Ishikawa (cell line): ENCODE data around the gene FAM216B.

Experiments
- CEBPB ChIP-seq: IDR thresholded peaks from 2 replicates; pipeline ENCODE4 v1.6.1; 2012
- CREB1 ChIP-seq: IDR thresholded peaks from 2 replicates; pipeline ENCODE4 v1.6.1; 2012; ENCODE audit warnings: low read depth
- EGR1 ChIP-seq: IDR thresholded peaks from 2 replicates; pipeline ENCODE4 v1.6.1; 2012
- EP300 ChIP-seq: IDR thresholded peaks from 2 replicates; pipeline ENCODE4 v1.6.1; 2012; ENCODE audit warnings: borderline replicate concordance
- FOXM1 ChIP-seq: IDR thresholded peaks from 2 replicates; pipeline ENCODE4 v1.6.1; 2012; ENCODE audit warnings: low read depth, borderline replicate concordance
- NFIC ChIP-seq: IDR thresholded peaks from 2 replicates; pipeline ENCODE4 v1.6.1; 2012
- RAD21 ChIP-seq: IDR thresholded peaks from 2 replicates; pipeline ENCODE4 v1.6.1; 2012; ENCODE audit warnings: low read depth
- TAF1 ChIP-seq: IDR thresholded peaks from 2 replicates; pipeline ENCODE4 v1.6.1; 2012; ENCODE audit warnings: low read depth, mild to moderate bottlenecking
- TCF12 ChIP-seq: IDR thresholded peaks from 2 replicates; pipeline ENCODE4 v1.6.1; 2012; ENCODE audit warnings: low read depth
- TEAD4 ChIP-seq: IDR thresholded peaks from 2 replicates; pipeline ENCODE4 v1.6.1; 2012
- YY1 ChIP-seq: IDR thresholded peaks from 2 replicates; pipeline ENCODE4 v1.6.1; 2012; ENCODE audit warnings: low read depth
- ZBTB7A ChIP-seq: IDR thresholded peaks from 2 replicates; pipeline ENCODE4 v1.6.1; 2012; ENCODE audit warnings: low read depth
- TF ChIP-seq, protein P1 (sequence below): IDR thresholded peaks from 2 replicates; pipeline ENCODE4 v1.6.1; 2012
- TF ChIP-seq, protein P2 (sequence below): IDR thresholded peaks from 2 replicates; pipeline ENCODE4 v1.6.1; 2012; ENCODE audit warnings: low read depth, mild to moderate bottlenecking
- TF ChIP-seq, protein P3 (sequence below): IDR thresholded peaks from 2 replicates; pipeline ENCODE4 v1.6.1; 2012

FAM216B gene

DNA sequence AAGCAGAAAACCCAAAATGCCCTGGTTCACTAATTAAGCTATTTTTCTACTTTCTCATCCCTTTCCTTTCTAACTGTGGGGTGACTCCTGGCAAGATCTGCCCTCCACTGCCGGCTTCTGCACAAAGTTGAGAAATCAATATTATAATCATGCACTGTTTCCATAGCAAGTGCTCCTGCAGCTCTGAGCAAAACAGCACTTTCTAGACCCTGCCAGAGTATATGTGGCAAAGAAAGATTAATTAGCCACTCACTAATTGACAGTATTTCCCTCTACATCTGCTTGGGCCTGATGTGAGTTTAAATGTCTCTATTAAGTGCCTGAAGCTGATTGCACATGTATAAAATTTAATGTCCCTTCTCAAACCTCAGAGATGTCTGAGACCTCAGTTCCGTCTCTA, 39.5 kb upstream of the FAM216B start:
- TF ChIP-seq ZBTB7A (no peak), CEBPB (no peak), TEAD4 (no peak), EGR1 (no peak), EP300 (no peak), RAD21 (no peak), CREB1 (no peak), TAF1 (no peak), NFIC (no peak), TCF12 (no peak)
- TF ChIP-seq, protein P1, sequence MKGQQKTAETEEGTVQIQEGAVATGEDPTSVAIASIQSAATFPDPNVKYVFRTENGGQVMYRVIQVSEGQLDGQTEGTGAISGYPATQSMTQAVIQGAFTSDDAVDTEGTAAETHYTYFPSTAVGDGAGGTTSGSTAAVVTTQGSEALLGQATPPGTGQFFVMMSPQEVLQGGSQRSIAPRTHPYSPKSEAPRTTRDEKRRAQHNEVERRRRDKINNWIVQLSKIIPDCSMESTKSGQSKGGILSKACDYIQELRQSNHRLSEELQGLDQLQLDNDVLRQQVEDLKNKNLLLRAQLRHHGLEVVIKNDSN, result no peak

DNA sequence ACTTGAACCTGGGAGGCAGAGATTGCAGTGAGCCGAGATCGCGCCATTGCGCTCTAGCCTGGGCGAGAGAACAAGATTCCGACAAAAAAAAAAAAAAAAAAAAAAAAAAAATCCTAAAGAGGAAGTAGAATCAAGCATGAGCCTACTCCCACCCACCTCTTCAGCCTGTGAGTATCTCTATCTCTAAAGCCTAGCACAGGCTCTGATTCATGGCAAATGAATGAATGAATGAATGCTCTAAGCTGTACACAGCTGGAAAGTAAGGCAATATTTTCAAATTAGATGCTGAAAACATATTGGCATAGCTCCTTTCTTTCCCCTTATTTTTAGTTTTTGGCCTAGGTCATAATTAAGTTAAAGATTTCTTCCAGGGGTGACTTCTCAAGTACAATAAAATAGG, 35.7 kb upstream of the FAM216B start:
- TF ChIP-seq YY1, result no peak
- no peak for TF ChIP-seq NFIC
- TF ChIP-seq EGR1, result no peak
- no peak for TF ChIP-seq TAF1

DNA sequence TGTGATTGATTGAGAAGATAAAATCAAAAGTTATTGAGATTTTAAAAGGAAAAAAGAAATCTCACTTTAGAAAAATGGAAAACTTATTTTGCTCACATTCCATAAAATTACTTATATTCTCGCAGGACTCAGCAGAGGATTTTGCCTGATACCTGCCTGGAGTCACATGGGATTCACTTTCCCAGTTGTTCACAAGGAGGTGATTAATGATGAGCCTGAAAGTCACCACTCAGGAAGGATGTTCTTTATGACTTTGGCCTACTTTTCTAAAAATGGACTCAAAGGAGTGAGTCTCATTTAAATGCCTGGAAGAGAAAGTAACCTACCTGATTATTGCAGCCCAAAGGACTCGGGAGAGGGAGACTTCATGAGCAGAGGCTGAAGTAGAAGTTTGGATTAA, 34.5 kb upstream of the FAM216B start:
- TF ChIP-seq FOXM1 (no peak), CREB1 (no peak), TCF12 (no peak), TEAD4 (no peak), NFIC (no peak), CEBPB (no peak), EGR1 (no peak)
- TF ChIP-seq, protein P1, result no peak
- TF ChIP-seq, protein P2, sequence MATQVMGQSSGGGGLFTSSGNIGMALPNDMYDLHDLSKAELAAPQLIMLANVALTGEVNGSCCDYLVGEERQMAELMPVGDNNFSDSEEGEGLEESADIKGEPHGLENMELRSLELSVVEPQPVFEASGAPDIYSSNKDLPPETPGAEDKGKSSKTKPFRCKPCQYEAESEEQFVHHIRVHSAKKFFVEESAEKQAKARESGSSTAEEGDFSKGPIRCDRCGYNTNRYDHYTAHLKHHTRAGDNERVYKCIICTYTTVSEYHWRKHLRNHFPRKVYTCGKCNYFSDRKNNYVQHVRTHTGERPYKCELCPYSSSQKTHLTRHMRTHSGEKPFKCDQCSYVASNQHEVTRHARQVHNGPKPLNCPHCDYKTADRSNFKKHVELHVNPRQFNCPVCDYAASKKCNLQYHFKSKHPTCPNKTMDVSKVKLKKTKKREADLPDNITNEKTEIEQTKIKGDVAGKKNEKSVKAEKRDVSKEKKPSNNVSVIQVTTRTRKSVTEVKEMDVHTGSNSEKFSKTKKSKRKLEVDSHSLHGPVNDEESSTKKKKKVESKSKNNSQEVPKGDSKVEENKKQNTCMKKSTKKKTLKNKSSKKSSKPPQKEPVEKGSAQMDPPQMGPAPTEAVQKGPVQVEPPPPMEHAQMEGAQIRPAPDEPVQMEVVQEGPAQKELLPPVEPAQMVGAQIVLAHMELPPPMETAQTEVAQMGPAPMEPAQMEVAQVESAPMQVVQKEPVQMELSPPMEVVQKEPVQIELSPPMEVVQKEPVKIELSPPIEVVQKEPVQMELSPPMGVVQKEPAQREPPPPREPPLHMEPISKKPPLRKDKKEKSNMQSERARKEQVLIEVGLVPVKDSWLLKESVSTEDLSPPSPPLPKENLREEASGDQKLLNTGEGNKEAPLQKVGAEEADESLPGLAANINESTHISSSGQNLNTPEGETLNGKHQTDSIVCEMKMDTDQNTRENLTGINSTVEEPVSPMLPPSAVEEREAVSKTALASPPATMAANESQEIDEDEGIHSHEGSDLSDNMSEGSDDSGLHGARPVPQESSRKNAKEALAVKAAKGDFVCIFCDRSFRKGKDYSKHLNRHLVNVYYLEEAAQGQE, result no peak

DNA sequence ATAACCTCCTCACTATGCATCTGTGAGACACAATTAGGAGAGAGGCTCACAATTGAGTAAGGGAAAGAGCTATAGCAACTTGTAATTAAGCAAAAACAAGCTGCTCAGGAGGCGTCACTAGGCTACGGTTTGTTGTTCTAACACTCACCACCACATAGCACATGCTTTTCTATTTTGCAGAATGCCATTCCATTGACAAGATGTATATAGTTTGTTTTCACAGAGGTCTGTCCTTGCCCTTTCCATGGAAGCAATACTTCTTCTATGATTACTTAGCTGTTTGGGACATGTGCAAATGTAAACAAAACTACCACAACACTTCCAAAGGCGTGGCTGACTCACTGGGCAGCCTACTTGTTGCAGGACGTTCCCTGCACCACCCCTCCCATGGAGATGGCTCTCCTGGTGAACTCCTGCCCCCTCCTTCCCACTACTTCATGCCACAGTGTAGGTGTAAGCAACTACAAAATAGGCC, 33.9 kb upstream of the FAM216B start:
- TF ChIP-seq, protein P2, result no peak
- no peak for TF ChIP-seq NFIC
- TF ChIP-seq YY1, result no peak
- TF ChIP-seq TEAD4, result no peak
- TF ChIP-seq, protein P3, sequence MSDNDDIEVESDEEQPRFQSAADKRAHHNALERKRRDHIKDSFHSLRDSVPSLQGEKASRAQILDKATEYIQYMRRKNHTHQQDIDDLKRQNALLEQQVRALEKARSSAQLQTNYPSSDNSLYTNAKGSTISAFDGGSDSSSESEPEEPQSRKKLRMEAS, result no peak
- no peak for TF ChIP-seq CREB1
- TF ChIP-seq FOXM1, result no peak
- TF ChIP-seq TAF1, result no peak
- TF ChIP-seq TCF12, result no peak
- no peak for TF ChIP-seq EP300
- no peak for TF ChIP-seq RAD21
- TF ChIP-seq CEBPB, result no peak

DNA sequence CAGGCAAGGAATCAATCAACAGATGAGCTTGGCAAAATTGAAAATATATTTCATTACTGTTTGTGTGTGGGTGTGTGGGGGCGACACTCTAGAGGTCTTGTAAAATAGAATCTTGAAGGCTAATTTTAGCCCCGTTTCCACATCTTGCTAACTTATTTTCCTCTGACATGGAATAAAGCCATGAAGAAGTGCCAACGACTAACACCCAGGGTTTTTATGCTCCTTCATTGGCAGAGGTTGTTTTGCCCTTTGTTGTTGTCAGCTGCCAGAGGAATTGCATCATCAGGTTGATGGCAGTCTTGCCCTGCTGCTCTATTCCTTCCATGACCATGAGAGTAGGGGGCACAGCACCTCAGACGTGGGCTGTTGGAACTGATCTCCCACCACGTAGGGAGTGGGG, 30.6 kb upstream of the FAM216B start:
- TF ChIP-seq EGR1, result no peak
- no peak for TF ChIP-seq CREB1
- TF ChIP-seq ZBTB7A, result no peak
- TF ChIP-seq FOXM1, result no peak
- TF ChIP-seq, protein P2, result no peak
- no peak for TF ChIP-seq NFIC

DNA sequence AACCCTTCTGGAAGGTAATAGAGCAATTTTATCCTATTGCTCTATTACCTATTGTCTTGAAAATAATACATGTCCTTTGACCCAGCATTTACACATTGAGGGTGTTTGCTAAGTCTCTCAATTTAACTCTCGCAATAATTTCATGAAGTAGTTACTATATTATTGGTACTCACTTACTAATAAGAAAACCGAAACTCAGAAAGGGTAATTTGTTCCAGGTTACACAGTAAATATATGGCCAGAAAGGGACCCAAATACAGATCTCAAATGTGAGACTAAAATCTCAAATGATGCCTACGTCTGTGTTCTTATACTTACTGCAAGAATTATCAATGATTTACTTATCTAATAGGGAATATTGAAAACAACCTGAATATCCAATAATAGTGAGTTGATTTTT, 29.7 kb upstream of the FAM216B start:
- TF ChIP-seq TAF1 (no peak), TEAD4 (no peak), CEBPB (no peak), ZBTB7A (no peak)
- TF ChIP-seq, protein P1, result no peak
